Thyroid gland (tissue), 4 donors: ENCODE data around the gene PLD6. TPM values are rescaled to one million over a fixed set of nuclear protein-coding genes. Genes with fewer than 3 reads are reported as not detected.

Source experiments
- DNase-seq, 2 donors: peaks; one replicate each; pipeline ENCODE4 v3.0.0-alpha.2; 2019
- H3K27ac ChIP-seq, 3 donors: fragments of 200-600 bp; sonication (generic); 1 replicate in 2 of 3; 2 replicates in 1 of 3; pipeline ENCODE4 v1.5.1; 2016 to 2019; ENCODE audit warnings: mild to moderate bottlenecking in 1 of 3, moderate library complexity in 1 of 3
- H3K27me3 ChIP-seq: fragments of 200-600 bp; sonication (generic); one replicate; pipeline ENCODE4 v1.5.1; 2019
- H3K36me3 ChIP-seq, 2 donors: fragments of 200-600 bp; sonication (generic); one replicate each; pipeline ENCODE4 v1.5.1; 2016 to 2019
- H3K4me1 ChIP-seq, 2 donors: fragments of 200-600 bp; sonication (generic); one replicate each; pipeline ENCODE4 v1.5.1; 2017 to 2019
- H3K4me3 ChIP-seq, 3 donors: fragments of 200-600 bp; sonication (generic); replicated peaks in 1 of 3; 1 replicate in 2 of 3; 2 replicates in 1 of 3; pipeline ENCODE4 v1.5.1; 2016; ENCODE audit warnings: mild to moderate bottlenecking in 1 of 3
- H3K9me3 ChIP-seq: fragments of 200-600 bp; sonication (generic); one replicate; pipeline ENCODE4 v1.5.1; 2017
- CTCF ChIP-seq, 6 experiments: fragments of 200-600 bp in 3 of 6; fragments of 450-650 bp in 3 of 6; sonication (generic) in 3 of 6; IDR thresholded peaks; one replicate each; pipeline ENCODE4 v1.5.1; 2016 to 2019; ENCODE audit warnings: antibody characterized with exemption in 6 of 6, mild to moderate bottlenecking in 2 of 6, inconsistent platforms in 1 of 6, moderate library complexity in 1 of 6
- POLR2A ChIP-seq, 2 donors: fragments of 450-650 bp; IDR thresholded peaks; one replicate each; pipeline ENCODE4 v1.6.1; 2017; ENCODE audit warnings: antibody characterized with exemption in 2 of 2, mild to moderate bottlenecking in 2 of 2, moderate library complexity in 1 of 2
- WGBS, 2 donors: methylation state at CpG; one replicate each; pipeline ENCODE4 v1.1.5; 2017; 5-methylcytosine and 5-hydroxymethylcytosine counted together
- intact Hi-C: fragments of 100-400 bp; cut with DNase I; formaldehyde crosslinking; loops from one replicate; pipeline ENCODE4 v1.15.1; 2023
- total RNA-seq, 4 donors: library from RNA; depleted of rRNA; stranded (reverse); fragments of >200 nt; gene quantifications; one replicate each; pipeline ENCODE4 v1.2.3, GENCODE V29; 2016

Gene PLD6
- total RNA-seq, 4 donors from 2014 or later, result 1.3 to 3.2 (median 2.5) TPM

GRCh38 chr17:17191961-17192381, 14.2 kb downstream of the PLD6 start:
- Histone ChIP-seq H3K9me3 (no peaks in the 10 kb centered on the region), H3K27ac (peak overlapping the region in 2 of 3 donors; percentile 2 to 45), H3K27me3 (no peaks in the 10 kb centered on the region), H3K4me3 (no peak overlapping the region), H3K4me1 (peaks cover 20 to 27% of the 10 kb centered on the region in 2 donors), H3K36me3 (no peaks in the 10 kb centered on the region)
- TF ChIP-seq POLR2A (IDR thresholded peaks at IDR 0.05) (no peak), CTCF (IDR thresholded peaks at IDR 0.05) (no peak)
- peak; percentile 47 to 61 for DNase-seq
- intact Hi-C loops, result no loop called here
- WGBS, 2 donors, result 37 to 41% methylated on average over 10 of the region's 10 CpGs

- peak in 1 of 2 donors; percentile 35 for DNase-seq
- no peaks in the 10 kb centered on the region for H3K36me3 ChIP-seq
- H3K4me3 ChIP-seq, result no peak overlapping the region
- intact Hi-C loops, result no loop called here
- WGBS, 2 donors, result 66 to 88% methylated on average over 11 of the region's 11 CpGs
- H3K27me3 ChIP-seq, result no peaks in the 10 kb centered on the region
- H3K4me1 ChIP-seq, result peaks cover 26 to 33% of the 10 kb centered on the region in 2 donors
- peak overlapping the region in 2 of 3 donors; percentile 2 to 45 for H3K27ac ChIP-seq
- TF ChIP-seq POLR2A (IDR thresholded peaks at IDR 0.05) (no peak), CTCF (IDR thresholded peaks at IDR 0.05) (no peak)
- no peaks in the 10 kb centered on the region for H3K9me3 ChIP-seq
These were observed 14.8 kb downstream of the PLD6 start for GRCh38 chr17:17191346-17191792.

GRCh38 chr17:17190188-17190587, 15.9 kb downstream of the PLD6 start:
- intact Hi-C loops, result no loop called here
- TF ChIP-seq POLR2A (IDR thresholded peaks at IDR 0.05) (no peak), CTCF (IDR thresholded peaks at IDR 0.05) (no peak)

GRCh38 chr17:17189559-17189958, 16.6 kb downstream of the PLD6 start:
- no peaks in the 10 kb centered on the region for H3K27me3 ChIP-seq
- H3K27ac ChIP-seq, result no peak overlapping the region
- H3K9me3 ChIP-seq, result no peaks in the 10 kb centered on the region
- 71 to 73% methylated on average over 4 of the region's 4 CpGs for WGBS, 2 donors
- DNase-seq, result no peak
- TF ChIP-seq CTCF (IDR thresholded peaks at IDR 0.05) (no peak), POLR2A (IDR thresholded peaks at IDR 0.05) (no peak)
- peaks cover 0 to under 1% of the 10 kb centered on the region in 2 donors for H3K36me3 ChIP-seq
- no peak overlapping the region for H3K4me3 ChIP-seq
- intact Hi-C loops, result no loop called here
- H3K4me1 ChIP-seq, result peaks cover 38 to 51% of the 10 kb centered on the region in 2 donors

More at GRCh38 chr17:17190188-17190587, 15.9 kb downstream of the PLD6 start:
- DNase-seq, result no peak
- 89% methylated on average over 7 of the region's 7 CpGs for WGBS, 2 donors
- Histone ChIP-seq H3K27ac (no peak overlapping the region), H3K27me3 (no peaks in the 10 kb centered on the region), H3K9me3 (no peaks in the 10 kb centered on the region), H3K36me3 (no peaks in the 10 kb centered on the region), H3K4me1 (peaks cover 38 to 44% of the 10 kb centered on the region in 2 donors), H3K4me3 (no peak overlapping the region)

GRCh38 chr17:17188586-17188985, 17.5 kb downstream of the PLD6 start:
- intact Hi-C loops, result no loop called here
- no peaks in the 10 kb centered on the region for H3K9me3 ChIP-seq
- peaks cover 38 to 56% of the 10 kb centered on the region in 2 donors for H3K4me1 ChIP-seq
- TF ChIP-seq POLR2A (IDR thresholded peaks at IDR 0.05) (no peak), CTCF (IDR thresholded peaks at IDR 0.05) (no peak)
- DNase-seq, result no peak
- no peak overlapping the region for H3K27ac ChIP-seq
- no peak overlapping the region for H3K4me3 ChIP-seq
- 92 to 93% methylated on average over 3 to 4 of the region's 4 CpGs for WGBS, 2 donors
- H3K36me3 ChIP-seq, result peaks cover under 1 to 5% of the 10 kb centered on the region in 2 donors
- no peaks in the 10 kb centered on the region for H3K27me3 ChIP-seq
